ENCODE results near the gene LRRC7.

Gene LRRC7

DNA sequence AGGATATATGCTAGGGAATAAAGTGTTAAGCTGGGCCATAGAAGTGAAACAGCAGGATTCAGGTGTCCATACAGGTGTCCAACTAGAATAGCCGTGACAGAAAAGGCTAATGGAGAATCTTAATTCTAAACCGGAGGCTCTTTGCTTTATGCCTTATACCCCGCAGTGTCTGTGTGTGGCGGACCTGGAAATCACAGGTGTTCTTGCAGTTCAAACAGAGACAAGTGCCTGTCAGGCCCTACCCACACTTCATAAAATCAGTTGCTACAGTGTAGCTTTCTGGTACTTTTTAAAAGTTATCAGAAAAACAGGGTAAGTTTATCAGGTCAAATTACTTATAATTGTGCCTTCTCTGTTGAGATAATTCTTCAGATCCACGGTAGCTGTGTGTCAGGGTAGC is 293.9 kb downstream of the LRRC7 start:
- Histone ChIP-seq H3K4me3 (ENCODE audit: low read depth, low read length, poor library complexity, severe bottlenecking) (no peak overlapping the region), H3K27me3 (ENCODE audit: insufficient read depth, low read length) (no peaks in the 10 kb centered on the region), H3K4me1 (ENCODE audit: insufficient read depth, low read length, severe bottlenecking) (no peaks in the 10 kb centered on the region), H3K9ac (ENCODE audit: low read length) (no peak overlapping the region), H3F3A (ENCODE audit: insufficient read depth, low read length) (no peaks in the 10 kb centered on the region), H3K36me3 (ENCODE audit: insufficient read depth, low read length) (no peaks in the 10 kb centered on the region), H3K79me2 (ENCODE audit: insufficient read depth, low read length) (no peaks in the 10 kb centered on the region), H3K4me2 (ENCODE audit: low read length) (no peak overlapping the region), H2AFZ (ENCODE audit: low read length) (no peak overlapping the region), H4K20me1 (ENCODE audit: insufficient read depth, low read length) (no peaks in the 10 kb centered on the region), H3K9me2 (ENCODE audit: low read depth, low read length) (no peaks in the 10 kb centered on the region), H3K9me3 (ENCODE audit: low read length) (no peaks in the 10 kb centered on the region), H3K27ac (ENCODE audit: low read depth, low read length, poor library complexity, severe bottlenecking) (no peak overlapping the region)
- TF ChIP-seq, protein P1, sequence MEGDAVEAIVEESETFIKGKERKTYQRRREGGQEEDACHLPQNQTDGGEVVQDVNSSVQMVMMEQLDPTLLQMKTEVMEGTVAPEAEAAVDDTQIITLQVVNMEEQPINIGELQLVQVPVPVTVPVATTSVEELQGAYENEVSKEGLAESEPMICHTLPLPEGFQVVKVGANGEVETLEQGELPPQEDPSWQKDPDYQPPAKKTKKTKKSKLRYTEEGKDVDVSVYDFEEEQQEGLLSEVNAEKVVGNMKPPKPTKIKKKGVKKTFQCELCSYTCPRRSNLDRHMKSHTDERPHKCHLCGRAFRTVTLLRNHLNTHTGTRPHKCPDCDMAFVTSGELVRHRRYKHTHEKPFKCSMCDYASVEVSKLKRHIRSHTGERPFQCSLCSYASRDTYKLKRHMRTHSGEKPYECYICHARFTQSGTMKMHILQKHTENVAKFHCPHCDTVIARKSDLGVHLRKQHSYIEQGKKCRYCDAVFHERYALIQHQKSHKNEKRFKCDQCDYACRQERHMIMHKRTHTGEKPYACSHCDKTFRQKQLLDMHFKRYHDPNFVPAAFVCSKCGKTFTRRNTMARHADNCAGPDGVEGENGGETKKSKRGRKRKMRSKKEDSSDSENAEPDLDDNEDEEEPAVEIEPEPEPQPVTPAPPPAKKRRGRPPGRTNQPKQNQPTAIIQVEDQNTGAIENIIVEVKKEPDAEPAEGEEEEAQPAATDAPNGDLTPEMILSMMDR (IDR thresholded peaks at IDR 0.05; ENCODE audit: low read length): no peak
- no peak for TF ChIP-seq EZH2 (IDR thresholded peaks at IDR 0.05; ENCODE audit: borderline replicate concordance, low read length)

DNA sequence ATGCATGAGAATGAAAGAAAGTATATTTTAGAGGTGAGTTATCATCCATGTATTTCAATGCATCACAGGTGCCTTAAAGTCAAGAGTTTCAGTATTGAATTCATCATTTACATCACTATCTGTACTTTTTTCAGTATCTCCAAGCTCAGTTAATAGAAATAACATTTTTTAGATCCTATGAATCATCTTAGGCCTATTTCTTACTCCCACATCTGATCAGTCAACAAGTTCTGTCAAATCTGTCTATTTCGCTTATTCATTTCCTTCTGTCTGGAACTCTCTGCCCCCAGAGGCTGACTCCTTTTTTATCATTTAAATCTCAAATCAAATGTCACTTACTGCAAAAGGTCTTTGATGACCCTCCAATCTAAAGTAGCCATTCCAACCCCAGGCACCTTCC is 295.2 kb downstream of the LRRC7 start:
- no peaks in the 10 kb centered on the region for H3K9me3 ChIP-seq (ENCODE audit: low read length)

DNA sequence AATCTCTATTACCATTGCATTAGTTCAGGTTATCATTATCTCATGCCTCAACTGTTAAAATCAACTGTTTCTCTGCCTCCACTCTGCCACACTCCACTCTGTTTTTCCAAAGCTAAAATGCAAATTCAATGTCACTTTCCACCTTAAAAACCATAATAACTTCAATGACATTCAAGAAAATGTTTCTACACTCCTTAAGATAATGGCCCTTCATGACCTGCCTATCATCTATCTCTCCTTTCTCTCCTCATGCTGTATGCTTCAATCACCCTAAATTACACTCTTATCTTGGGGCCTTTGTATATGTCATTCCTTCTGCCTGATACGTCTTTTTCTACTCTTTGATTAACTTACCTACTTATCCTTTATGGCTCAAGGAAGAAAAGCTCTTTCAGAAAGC is 296.0 kb downstream of the LRRC7 start:
- H3K4me1 ChIP-seq (ENCODE audit: insufficient read depth, low read length, severe bottlenecking): no peaks in the 10 kb centered on the region
- H3F3A ChIP-seq (ENCODE audit: insufficient read depth, low read length): no peaks in the 10 kb centered on the region
- H3K27me3 ChIP-seq (ENCODE audit: insufficient read depth, low read length): no peaks in the 10 kb centered on the region
- no peaks in the 10 kb centered on the region for H3K36me3 ChIP-seq (ENCODE audit: insufficient read depth, low read length)
- H3K9me2 ChIP-seq (ENCODE audit: low read depth, low read length): no peaks in the 10 kb centered on the region
- no peak overlapping the region; the same call in 1 of the 2 replicates for H2AFZ ChIP-seq (ENCODE audit: low read length)
- H3K9me3 ChIP-seq (ENCODE audit: low read length): no peaks in the 10 kb centered on the region
- no peaks in the 10 kb centered on the region for H3K79me2 ChIP-seq (ENCODE audit: insufficient read depth, low read length)
- H3K27ac ChIP-seq (ENCODE audit: low read depth, low read length, poor library complexity, severe bottlenecking): no peak overlapping the region
- H3K4me2 ChIP-seq (ENCODE audit: low read length): no peak overlapping the region
- no peak for TF ChIP-seq EZH2 (IDR thresholded peaks at IDR 0.05; ENCODE audit: borderline replicate concordance, low read length)
- TF ChIP-seq, protein P1 (IDR thresholded peaks at IDR 0.05; ENCODE audit: low read length): no peak
- no peak overlapping the region for H3K9ac ChIP-seq (ENCODE audit: low read length)
- H4K20me1 ChIP-seq (ENCODE audit: insufficient read depth, low read length): no peaks in the 10 kb centered on the region
- H3K4me3 ChIP-seq (ENCODE audit: low read depth, low read length, poor library complexity, severe bottlenecking): no peak overlapping the region

More for the DNA sequence above, 295.2 kb downstream of the LRRC7 start:
- Histone ChIP-seq H3K79me2 (ENCODE audit: insufficient read depth, low read length) (no peaks in the 10 kb centered on the region), H3K27ac (ENCODE audit: low read depth, low read length, poor library complexity, severe bottlenecking) (no peak overlapping the region), H3K9ac (ENCODE audit: low read length) (no peak overlapping the region), H4K20me1 (ENCODE audit: insufficient read depth, low read length) (no peaks in the 10 kb centered on the region), H3K4me2 (ENCODE audit: low read length) (no peak overlapping the region), H3F3A (ENCODE audit: insufficient read depth, low read length) (no peaks in the 10 kb centered on the region), H3K4me1 (ENCODE audit: insufficient read depth, low read length, severe bottlenecking) (no peaks in the 10 kb centered on the region), H3K4me3 (ENCODE audit: low read depth, low read length, poor library complexity, severe bottlenecking) (no peak overlapping the region), H2AFZ (ENCODE audit: low read length) (no peak overlapping the region), H3K27me3 (ENCODE audit: insufficient read depth, low read length) (no peaks in the 10 kb centered on the region), H3K36me3 (ENCODE audit: insufficient read depth, low read length) (no peaks in the 10 kb centered on the region), H3K9me2 (ENCODE audit: low read depth, low read length) (no peaks in the 10 kb centered on the region)
- TF ChIP-seq, protein P1 (IDR thresholded peaks at IDR 0.05; ENCODE audit: low read length): no peak
- TF ChIP-seq EZH2 (IDR thresholded peaks at IDR 0.05; ENCODE audit: borderline replicate concordance, low read length): no peak
